NCI-H2081 (cell line): ENCODE results near the gene EMILIN3.

Experiments used
- DNase-seq, 2 experiments: peaks; one replicate each; lab custom pipeline; 2025; lab: John Stamatoyannopoulos, UW

Gene EMILIN3

GRCh38 chr20:41363601-41364000 lies 3.0 kb downstream of the EMILIN3 start:
- no peak for DNase-seq

- no peak for DNase-seq
Observed at GRCh38 chr20:41362748-41363140, 3.9 kb downstream of the EMILIN3 start.

GRCh38 chr20:41361757-41362747 lies 4.6 kb downstream of the EMILIN3 start:
- no peak for DNase-seq

- no peak for DNase-seq
Observed at GRCh38 chr20:41360831-41361756, 5.5 kb downstream of the EMILIN3 start.

GRCh38 chr20:41359541-41360011 lies 7.0 kb downstream of the EMILIN3 start:
- no peak for DNase-seq

GRCh38 chr20:41358717-41359116 lies 7.9 kb downstream of the EMILIN3 start:
- no peak for DNase-seq

- DNase-seq = no peak
Observed at GRCh38 chr20:41358230-41358629, 8.4 kb downstream of the EMILIN3 start.

GRCh38 chr20:41357424-41358163 lies 9.0 kb downstream of the EMILIN3 start:
- DNase-seq = no peak

GRCh38 chr20:41356951-41357350 lies 9.7 kb downstream of the EMILIN3 start:
- DNase-seq = no peak

GRCh38 chr20:41355598-41356203 lies 10.9 kb downstream of the EMILIN3 start:
- no peak for DNase-seq

- DNase-seq = no peak
Observed at GRCh38 chr20:41355192-41355591, 11.4 kb downstream of the EMILIN3 start.

GRCh38 chr20:41353530-41353929 lies 13.1 kb downstream of the EMILIN3 start:
- DNase-seq = no peak

- no peak for DNase-seq
Observed at GRCh38 chr20:41352666-41353065, 14.0 kb downstream of the EMILIN3 start.

GRCh38 chr20:41352106-41352505 lies 14.5 kb downstream of the EMILIN3 start:
- DNase-seq = no peak

- no peak for DNase-seq
Observed at GRCh38 chr20:41350408-41350962, 16.1 kb downstream of the EMILIN3 start.

GRCh38 chr20:41349943-41350342 lies 16.7 kb downstream of the EMILIN3 start:
- no peak for DNase-seq

GRCh38 chr20:41349266-41349665 lies 17.4 kb downstream of the EMILIN3 start:
- no peak for DNase-seq

- DNase-seq = no peak
Observed at GRCh38 chr20:41348430-41349172, 18.0 kb downstream of the EMILIN3 start.

- DNase-seq = no peak
Observed at GRCh38 chr20:41347523-41348429, 18.8 kb downstream of the EMILIN3 start.
